ENCODE data around the gene ZNF526. TPM values are rescaled to one million over a fixed set of nuclear protein-coding genes. Genes with fewer than 3 reads are reported as not detected.

The ZNF526 gene
- total RNA-seq (1 to 10 TPM; 5.0 to 7.5 (median 6.2) TPM), polyA plus RNA-seq (1 to 10 TPM; 2.4 to 3.9 TPM)

GRCh38 chr19:42219812-42220750, at the start of gene ZNF526:
Gene ZNF526, plus strand, starts transcription at chr19:42220312. Its CDS starts 4,092 bp downstream, at chr19:42224404.
- ATAC-seq (peak; percentile 79 to 89 (median 85)), FAIRE-seq (peak; percentile 68), DNase-seq (peak; percentile 95 to 99 (median 96))
- no peak for TF ChIP-seq CTCF (IDR thresholded peaks at IDR 0.05)
- peaks cover 5 to 35% (median 14%) of the 10 kb centered on the region in 3 donors for H3K4me1 ChIP-seq
- intact Hi-C loops (cut with DNase I) = no loop called here
- no peaks in the 10 kb centered on the region for H3K9me3 ChIP-seq
- peak within 1 kb of the TSS; percentile 54 to 89 (median 80) for H3K4me3 ChIP-seq
- peak within 1 kb of the TSS; percentile 20 to 80 (median 61) for H3K27ac ChIP-seq
- H3K36me3 ChIP-seq = peaks cover 2 to 9% (median 8%) of the 10 kb centered on the region in 3 donors
- no peaks in the 10 kb centered on the region for H3K27me3 ChIP-seq
- 0 to 1% methylated on average over 52 to 53 of the region's 53 CpGs for WGBS, 2 donors

- H3K9me3 ChIP-seq = no peaks in the 10 kb centered on the region
- no peaks in the 10 kb centered on the region for H3K4me1 ChIP-seq
- H3K27me3 ChIP-seq = no peaks in the 10 kb centered on the region
- FAIRE-seq (no peak), ATAC-seq (no peak), DNase-seq (no peak)
- no peak overlapping the region for H3K27ac ChIP-seq
- intact Hi-C loops (cut with DNase I) = no loop called here
- H3K4me3 ChIP-seq = no peak overlapping the region
- WGBS, 2 donors = 79 to 84% methylated on average over 16 of the region's 16 CpGs
- H3K36me3 ChIP-seq = no peaks in the 10 kb centered on the region
- TF ChIP-seq CTCF (IDR thresholded peaks at IDR 0.05) = no peak
Measured at GRCh38 chr19:42170715-42171114, 49.4 kb upstream of the ZNF526 start.

GRCh38 chr19:42172261-42172660, 47.9 kb upstream of the ZNF526 start:
- ATAC-seq = no peak
- Histone ChIP-seq H3K27me3 (no peaks in the 10 kb centered on the region), H3K4me1 (no peaks in the 10 kb centered on the region), H3K9me3 (no peaks in the 10 kb centered on the region), H3K36me3 (no peaks in the 10 kb centered on the region), H3K27ac (no peak overlapping the region), H3K4me3 (no peak overlapping the region)
- intact Hi-C loops (cut with DNase I) = no loop called here
- no peak for FAIRE-seq
- no peak for DNase-seq
- no peak for TF ChIP-seq CTCF (IDR thresholded peaks at IDR 0.05)
- WGBS, 2 donors = 65 to 73% methylated on average over 7 of the region's 7 CpGs

GRCh38 chr19:42173695-42174094, 46.4 kb upstream of the ZNF526 start:
- Histone ChIP-seq H3K36me3 (no peaks in the 10 kb centered on the region), H3K9me3 (no peaks in the 10 kb centered on the region), H3K4me3 (no peak overlapping the region), H3K27me3 (no peaks in the 10 kb centered on the region), H3K4me1 (no peaks in the 10 kb centered on the region), H3K27ac (no peak overlapping the region)
- DNase-seq = no peak
- FAIRE-seq = no peak
- WGBS, 2 donors = 74 to 75% methylated on average over 5 of the region's 5 CpGs
- intact Hi-C loops (cut with DNase I) = no loop called here
- TF ChIP-seq CTCF (IDR thresholded peaks at IDR 0.05) = no peak
- ATAC-seq = no peak

- WGBS, 2 donors = 75 to 86% methylated on average over 11 of the region's 11 CpGs
- no peaks in the 10 kb centered on the region for H3K27me3 ChIP-seq
- no peaks in the 10 kb centered on the region for H3K4me1 ChIP-seq
- H3K4me3 ChIP-seq = no peak overlapping the region
- no peak overlapping the region for H3K27ac ChIP-seq
- no peaks in the 10 kb centered on the region for H3K36me3 ChIP-seq
- no peaks in the 10 kb centered on the region for H3K9me3 ChIP-seq
- no peak for ATAC-seq
- intact Hi-C loops (cut with DNase I) = no loop called here
- no peak for DNase-seq
- no peak for TF ChIP-seq CTCF (IDR thresholded peaks at IDR 0.05)
- no peak for FAIRE-seq
Measured at GRCh38 chr19:42174188-42174587, 45.9 kb upstream of the ZNF526 start.
